Suprapubic skin (tissue), 3 donors: ENCODE results near the gene SIRT3.

Experiments
- CTCF ChIP-seq, 2 donors: fragments of 200-600 bp in 1 of 2; fragments of 450-650 bp in 1 of 2; sonication (generic) in 1 of 2; IDR thresholded peaks; one replicate each; pipeline ENCODE4 v1.5.1; 2016 to 2019; ENCODE audit warnings: antibody characterized with exemption in 2 of 2, mild to moderate bottlenecking in 1 of 2, moderate library complexity in 1 of 2
- POLR2A ChIP-seq, 2 donors: fragments of 450-650 bp; IDR thresholded peaks; one replicate each; pipeline ENCODE4 v1.6.1; 2017; ENCODE audit warnings: antibody characterized with exemption in 2 of 2, mild to moderate bottlenecking in 2 of 2, moderate library complexity in 2 of 2

GRCh38 chr11:272931-273198 is 36.7 kb upstream of the SIRT3 start:
- TF ChIP-seq POLR2A (IDR thresholded peaks at IDR 0.05) (no peak), CTCF (IDR thresholded peaks at IDR 0.05) (no peak)
